Stimulated activated naive B cell treated with anti-CD40 and anti-IgM and Interleukin-4, amounts not matched to agents 10 μg/mL and 1 μg/mL and 100 μg/mL, for 72 hours (primary cell): ENCODE results near the gene VWF.

Experiments
- ATAC-seq, 2 donors: fragments of 150-1000 bp; cut with Tn5 transposase; replicated peaks; 2 replicates each; pipeline ENCODE4 v1.10.0; 2021; ENCODE audit warnings: moderate library complexity in 1 of 2
- DNase-seq: peaks from one replicate; pipeline ENCODE4 v3.0.0; 2021
- H3K27ac Mint-ChIP-seq: one replicate; pipeline ENCODE4 v1.8.0; 2022; ENCODE audit warnings: mild to moderate bottlenecking, mixed read lengths
- H3K27me3 Mint-ChIP-seq, 2 donors: one replicate each; pipeline ENCODE4 v1.8.0; 2022; ENCODE audit warnings: mixed read lengths in 2 of 2
- H3K36me3 Mint-ChIP-seq, 2 donors: one replicate each; pipeline ENCODE4 v1.8.0; 2022; ENCODE audit warnings: mixed read lengths in 2 of 2, mild to moderate bottlenecking in 1 of 2
- H3K4me1 Mint-ChIP-seq, 2 donors: one replicate each; pipeline ENCODE4 v1.8.0; 2022; ENCODE audit warnings: mixed read lengths in 2 of 2, mild to moderate bottlenecking in 1 of 2
- H3K4me3 Mint-ChIP-seq, 2 donors: one replicate each; pipeline ENCODE4 v1.8.0; 2022; ENCODE audit warnings: mild to moderate bottlenecking in 2 of 2, mixed read lengths in 2 of 2, moderate library complexity in 1 of 2
- H3K9me3 Mint-ChIP-seq, 2 donors: one replicate each; pipeline ENCODE4 v1.8.0; 2022; ENCODE audit warnings: mixed read lengths in 2 of 2, mild to moderate bottlenecking in 1 of 2

VWF gene

DNA sequence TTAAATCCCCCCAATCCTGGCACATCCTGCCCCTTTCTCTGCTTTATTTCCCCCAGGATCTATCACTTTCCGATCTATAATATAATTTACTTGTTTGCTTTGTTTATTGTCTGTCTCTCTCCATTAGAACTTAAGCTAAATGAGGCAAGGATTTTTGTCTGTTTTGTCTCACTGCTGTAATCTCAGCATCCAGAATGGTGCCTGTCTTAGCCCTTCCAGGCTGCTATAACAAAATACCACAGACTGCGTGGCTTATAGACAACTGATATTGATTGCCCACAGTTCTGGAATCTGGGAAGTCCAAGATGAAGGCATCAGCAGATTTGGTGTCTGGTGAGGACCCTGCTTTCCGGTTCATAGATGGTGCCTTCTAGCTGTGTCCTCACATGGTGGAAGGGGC is 65.2 kb downstream of the VWF start:
- Mint-ChIP-seq H3K9me3 (no peaks in the 10 kb centered on the region), H3K36me3 (no peaks in the 10 kb centered on the region), H3K4me1 (peaks cover 6 to 10% of the 10 kb centered on the region in 2 donors), H3K27ac (no peak overlapping the region), H3K27me3 (peaks cover 62 to 67% of the 10 kb centered on the region in 2 donors), H3K4me3 (no peak overlapping the region)
- ATAC-seq (no peak), DNase-seq (no peak)

DNA sequence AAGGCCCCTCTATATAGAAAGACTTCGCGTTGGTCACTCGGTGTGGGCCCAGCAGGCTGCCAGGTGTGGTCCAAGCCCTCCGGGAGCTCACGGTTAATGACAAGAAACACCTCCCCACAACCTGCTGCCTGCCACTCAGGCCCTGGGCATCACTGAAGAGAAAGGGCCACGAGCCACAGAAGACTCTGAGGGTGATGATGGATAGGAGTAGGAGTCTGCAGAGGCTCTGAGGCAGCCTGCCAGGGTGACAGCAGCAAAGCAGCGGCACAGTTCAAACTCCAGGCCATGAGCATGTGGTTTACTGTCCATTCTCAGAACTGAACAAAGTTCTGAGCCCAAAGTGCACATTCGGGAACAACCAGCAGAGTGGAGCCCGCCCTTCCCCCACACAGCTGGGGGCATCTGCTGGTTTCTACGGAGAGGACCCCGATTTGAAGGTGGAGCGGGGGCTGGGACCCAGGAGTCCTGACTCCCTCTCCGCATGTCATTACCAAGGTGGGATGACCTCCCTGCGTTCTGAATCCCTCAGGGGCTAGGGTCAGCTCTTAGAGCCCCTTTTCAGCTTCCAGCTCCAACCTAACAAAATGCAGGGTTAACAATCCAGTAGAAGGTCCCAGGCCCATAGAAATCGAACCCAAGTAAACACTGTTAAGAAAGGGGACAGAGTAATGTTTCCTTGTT is 65.8 kb downstream of the VWF start:
- Mint-ChIP-seq H3K36me3 (no peaks in the 10 kb centered on the region), H3K9me3 (no peaks in the 10 kb centered on the region), H3K4me1 (peaks cover 6 to 10% of the 10 kb centered on the region in 2 donors), H3K27ac (no peak overlapping the region), H3K27me3 (peaks cover 56 to 61% of the 10 kb centered on the region in 2 donors), H3K4me3 (no peak overlapping the region)
- no peak for ATAC-seq
- no peak for DNase-seq

DNA sequence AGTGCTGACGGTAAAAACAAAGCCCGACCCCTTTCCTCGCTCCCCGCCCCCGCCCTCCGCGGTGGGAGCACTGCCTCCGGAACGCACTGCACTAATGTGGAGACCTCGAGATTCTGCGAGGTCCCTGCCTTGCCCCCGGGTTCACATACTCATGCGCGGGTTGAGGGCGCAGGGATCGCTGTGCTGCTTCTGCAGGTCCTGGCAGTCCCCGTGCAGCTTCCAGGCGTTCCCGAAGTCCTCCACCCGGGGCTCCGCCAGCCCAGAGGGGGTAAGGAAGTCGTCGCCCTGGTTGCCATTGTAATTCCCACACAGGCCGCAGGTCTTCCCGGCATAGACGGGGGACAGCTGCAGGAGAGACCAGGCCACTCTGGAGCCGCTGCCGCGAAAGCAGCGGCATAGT is 66.8 kb downstream of the VWF start:
- no peak for ATAC-seq
- no peaks in the 10 kb centered on the region for H3K36me3 Mint-ChIP-seq
- H3K4me1 Mint-ChIP-seq, result peaks cover 0 to 3% of the 10 kb centered on the region in 2 donors
- H3K9me3 Mint-ChIP-seq, result no peaks in the 10 kb centered on the region
- DNase-seq, result no peak
- peaks cover 48 to 52% of the 10 kb centered on the region in 2 donors for H3K27me3 Mint-ChIP-seq
- H3K27ac Mint-ChIP-seq, result no peak overlapping the region
- H3K4me3 Mint-ChIP-seq, result no peak overlapping the region

DNA sequence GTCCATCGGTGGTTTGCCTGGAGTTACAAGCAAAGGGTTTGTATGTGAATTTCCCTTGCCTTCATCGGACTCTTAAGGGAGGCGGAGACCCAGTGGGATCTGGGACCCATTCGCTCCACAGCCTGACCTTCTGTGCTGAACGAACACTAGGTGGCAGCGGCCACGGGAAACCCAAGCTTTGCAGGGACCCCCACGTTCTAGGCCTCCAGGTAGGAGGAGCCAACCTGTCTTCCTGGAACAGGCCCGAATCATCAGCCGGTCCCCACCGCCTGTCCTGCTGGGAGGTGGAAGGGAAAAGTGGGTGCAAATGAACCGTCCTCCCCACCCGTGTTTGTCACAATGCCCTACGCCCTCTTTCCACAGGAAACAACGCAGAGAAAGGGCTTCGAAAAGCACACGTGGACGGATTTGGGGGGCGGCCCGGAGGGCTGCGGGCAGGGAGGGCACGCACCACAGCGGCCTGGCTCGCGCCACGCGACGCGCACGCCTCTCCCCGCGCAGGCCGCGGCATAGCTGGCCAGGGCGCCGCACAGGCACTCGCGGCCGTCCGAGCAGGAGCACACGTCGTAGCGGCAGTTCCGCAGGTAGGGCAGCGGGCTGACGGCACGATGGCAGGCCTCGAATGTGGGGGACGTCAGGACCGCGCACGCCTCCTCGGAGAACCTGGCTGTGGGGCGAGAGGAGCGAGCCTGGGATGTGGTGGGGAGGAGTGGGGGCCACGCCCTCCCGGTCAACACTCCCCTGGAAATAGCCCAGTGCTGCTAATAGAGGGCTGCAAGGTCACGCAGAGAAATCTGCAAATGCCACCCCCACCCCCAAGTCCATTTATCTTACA is 67.8 kb downstream of the VWF start:
- Mint-ChIP-seq H3K4me1 (peaks cover 0 to 3% of the 10 kb centered on the region in 2 donors), H3K36me3 (no peaks in the 10 kb centered on the region), H3K4me3 (peak overlapping the region; percentile 46 to 55), H3K27ac (no peak overlapping the region), H3K9me3 (no peaks in the 10 kb centered on the region), H3K27me3 (peaks cover 46 to 48% of the 10 kb centered on the region in 2 donors)
- ATAC-seq (peak; percentile 49 to 50), DNase-seq (peak; percentile 7)

DNA sequence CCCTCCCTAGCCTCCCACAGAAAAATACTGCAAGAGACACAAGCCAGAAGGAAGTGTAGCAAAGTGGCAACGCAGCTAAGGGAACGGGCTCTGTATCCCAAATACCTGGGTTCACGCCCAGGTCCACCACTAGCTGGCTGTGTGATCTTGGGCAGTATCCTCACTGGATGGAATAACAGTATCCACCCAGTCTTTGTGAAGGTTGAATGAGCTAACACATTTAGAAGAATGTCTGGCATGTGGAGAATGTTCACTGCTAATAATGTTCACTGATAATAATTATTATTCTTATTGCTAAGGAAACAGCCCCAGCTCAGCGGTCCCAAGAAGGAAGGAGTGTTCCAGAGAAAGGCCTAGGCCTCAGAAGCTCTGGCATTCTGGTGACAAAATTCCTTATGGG is 70.9 kb downstream of the VWF start:
- Mint-ChIP-seq H3K36me3 (no peaks in the 10 kb centered on the region), H3K27me3 (peaks cover 33 to 44% of the 10 kb centered on the region in 2 donors), H3K27ac (no peak overlapping the region), H3K9me3 (no peaks in the 10 kb centered on the region), H3K4me3 (no peak overlapping the region), H3K4me1 (peaks cover 0 to 3% of the 10 kb centered on the region in 2 donors)
- DNase-seq (no peak), ATAC-seq (no peak)

DNA sequence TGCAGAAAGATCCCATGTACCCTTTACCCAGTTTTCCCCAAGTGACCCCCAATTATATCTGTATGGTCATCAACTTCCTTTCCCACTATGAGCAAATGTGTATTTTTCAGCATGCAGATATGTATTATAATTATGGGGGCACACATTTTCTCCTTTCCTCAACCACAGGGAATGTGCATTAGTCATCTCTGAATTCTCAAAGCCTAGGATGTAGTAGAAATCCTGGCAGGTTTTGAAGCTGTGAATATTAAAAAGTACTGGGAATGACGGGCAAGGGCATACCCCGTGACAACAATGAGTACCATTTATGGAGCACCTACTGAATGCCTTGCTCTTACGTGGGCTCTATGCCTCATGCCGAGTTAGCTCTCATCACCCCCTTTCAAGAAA is 71.5 kb downstream of the VWF start:
- no peaks in the 10 kb centered on the region for H3K36me3 Mint-ChIP-seq
- no peaks in the 10 kb centered on the region for H3K9me3 Mint-ChIP-seq
- peaks cover 28 to 37% of the 10 kb centered on the region in 2 donors for H3K27me3 Mint-ChIP-seq
- no peak overlapping the region for H3K4me3 Mint-ChIP-seq
- ATAC-seq, result no peak
- peaks cover 0 to 3% of the 10 kb centered on the region in 2 donors for H3K4me1 Mint-ChIP-seq
- no peak for DNase-seq
- H3K27ac Mint-ChIP-seq, result no peak overlapping the region

DNA sequence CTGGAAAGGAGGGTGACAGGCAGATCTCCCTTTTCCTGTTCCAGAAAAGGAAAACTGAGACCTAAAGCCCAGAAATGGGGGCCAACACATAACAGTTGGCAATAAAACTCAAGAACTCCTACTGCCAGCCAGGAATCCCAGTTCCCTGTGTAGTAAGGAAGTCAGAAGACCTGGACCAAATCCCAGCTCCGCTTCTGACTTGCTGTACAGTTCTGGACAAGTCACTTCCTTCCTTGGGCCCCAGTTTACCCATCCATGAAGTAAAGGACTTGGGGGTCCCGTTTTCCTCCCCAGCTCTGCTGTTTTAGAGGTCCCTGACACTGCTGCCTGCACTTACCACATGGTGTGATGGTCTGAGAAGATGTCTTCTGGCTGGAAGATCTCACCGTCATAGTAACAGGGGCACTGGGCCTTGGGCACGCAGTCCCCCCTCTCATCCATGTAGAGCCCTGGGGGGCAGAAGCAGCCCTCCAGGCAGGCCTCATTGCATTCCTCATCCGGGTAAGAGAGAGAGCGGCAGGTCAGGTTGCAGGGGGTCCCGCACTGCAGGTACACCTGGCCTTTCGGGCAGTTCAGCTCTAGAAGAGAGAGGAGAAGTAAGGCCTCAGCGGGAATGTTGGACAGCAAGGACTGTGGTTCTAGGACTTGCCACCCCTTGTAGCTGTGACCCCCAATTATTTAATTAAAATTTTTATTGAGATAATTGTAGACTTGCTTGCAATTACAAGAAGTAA is 72.1 kb downstream of the VWF start:
- Mint-ChIP-seq H3K4me3 (no peak overlapping the region), H3K4me1 (peaks cover 0 to 3% of the 10 kb centered on the region in 2 donors), H3K27me3 (peaks cover 25 to 35% of the 10 kb centered on the region in 2 donors), H3K36me3 (no peaks in the 10 kb centered on the region), H3K9me3 (no peaks in the 10 kb centered on the region), H3K27ac (no peak overlapping the region)
- ATAC-seq (no peak), DNase-seq (no peak)

DNA sequence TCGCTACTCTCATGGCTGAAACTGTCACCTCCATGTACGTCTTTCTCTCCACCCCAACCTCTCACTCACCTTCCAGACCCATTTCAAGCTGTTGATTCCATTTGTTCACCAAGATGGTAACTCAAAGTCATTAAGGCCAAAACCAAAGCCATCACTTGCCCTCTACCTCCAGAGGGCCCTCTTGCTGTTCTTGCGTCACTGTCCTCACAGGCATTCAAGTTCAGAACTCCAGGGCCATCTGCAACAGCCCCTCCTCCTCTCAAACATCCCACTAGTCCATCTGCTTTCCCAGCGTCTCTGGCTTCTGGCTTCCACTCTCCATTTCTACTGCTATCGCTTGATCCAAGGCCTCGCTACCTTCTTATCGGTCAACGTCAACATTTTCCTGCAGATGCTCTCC is 74.5 kb downstream of the VWF start:
- ATAC-seq (no peak), DNase-seq (no peak)
- H3K9me3 Mint-ChIP-seq, result no peaks in the 10 kb centered on the region
- H3K27me3 Mint-ChIP-seq, result peaks cover 16 to 34% of the 10 kb centered on the region in 2 donors
- no peak overlapping the region for H3K27ac Mint-ChIP-seq
- H3K4me1 Mint-ChIP-seq, result no peaks in the 10 kb centered on the region
- H3K4me3 Mint-ChIP-seq, result no peak overlapping the region
- no peaks in the 10 kb centered on the region for H3K36me3 Mint-ChIP-seq

DNA sequence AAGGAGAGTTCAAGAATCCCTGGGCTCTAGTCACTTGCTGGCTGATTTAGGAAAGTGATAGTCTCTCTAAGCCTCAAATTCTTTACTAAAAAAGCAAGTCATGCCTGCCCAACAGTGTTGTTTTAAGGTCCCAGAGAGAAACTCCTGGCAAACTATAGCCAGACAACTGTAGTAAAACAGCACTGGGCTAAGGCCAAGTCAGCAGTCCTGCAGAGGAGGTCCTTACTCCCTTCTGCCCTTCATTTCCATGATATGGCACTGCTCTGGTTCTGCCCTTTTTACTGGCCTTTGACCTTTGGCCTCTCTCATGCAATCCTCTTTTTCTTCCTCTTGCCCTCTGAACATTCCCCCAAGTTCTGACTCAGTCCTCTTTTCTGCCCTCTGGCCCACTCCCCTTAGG is 74.9 kb downstream of the VWF start:
- Mint-ChIP-seq H3K27me3 (peaks cover 13 to 35% of the 10 kb centered on the region in 2 donors), H3K4me3 (no peak overlapping the region), H3K36me3 (no peaks in the 10 kb centered on the region), H3K4me1 (no peaks in the 10 kb centered on the region), H3K27ac (no peak overlapping the region), H3K9me3 (no peaks in the 10 kb centered on the region)
- DNase-seq (no peak), ATAC-seq (no peak)

DNA sequence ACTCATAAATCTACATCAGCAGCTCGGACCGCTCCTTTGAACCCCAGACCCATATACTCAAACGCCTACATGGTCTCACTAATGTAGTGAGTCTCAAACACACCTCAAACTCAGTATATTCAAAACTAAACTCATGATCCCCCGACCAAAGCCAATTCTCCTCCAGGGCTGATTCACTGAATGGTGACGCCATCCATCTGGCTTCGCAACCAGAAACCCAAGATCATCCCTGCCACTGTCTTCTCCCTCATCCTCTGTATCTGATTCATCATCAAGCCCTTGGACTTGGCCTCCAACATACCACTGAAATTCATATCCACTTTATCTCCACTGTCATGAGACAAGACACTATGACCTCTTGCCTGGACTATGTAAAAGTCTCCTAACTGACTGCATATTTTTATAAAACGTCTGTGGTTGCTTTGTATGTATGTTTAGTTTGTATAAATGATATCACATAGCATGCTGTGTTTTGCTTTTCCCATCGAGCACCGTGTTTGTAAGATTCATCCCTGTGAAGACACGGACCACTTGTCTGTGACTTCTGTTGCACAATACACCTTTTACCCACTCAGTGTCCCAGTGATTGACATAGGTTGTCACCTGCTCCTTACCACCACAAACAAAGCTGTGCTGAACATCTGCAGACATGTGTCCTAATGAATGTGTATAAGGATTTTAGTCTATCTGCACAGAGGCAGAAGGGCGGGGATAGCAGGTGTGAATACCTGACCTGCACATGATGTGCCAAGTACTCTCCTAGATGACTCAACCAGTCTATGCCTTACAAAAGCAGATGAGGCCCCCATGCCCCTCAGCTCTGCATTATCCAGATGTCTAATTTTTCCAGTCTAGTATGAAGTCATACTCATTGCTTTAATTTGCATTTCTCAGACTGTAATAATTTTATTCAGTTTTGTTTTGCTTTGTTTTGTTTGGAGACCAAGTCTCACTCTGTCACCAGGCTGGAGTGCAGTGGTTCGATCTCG is 76.9 kb downstream of the VWF start:
- Mint-ChIP-seq H3K9me3 (no peaks in the 10 kb centered on the region), H3K4me3 (no peak overlapping the region), H3K27me3 (peaks cover 24 to 42% of the 10 kb centered on the region in 2 donors), H3K36me3 (no peaks in the 10 kb centered on the region), H3K4me1 (no peaks in the 10 kb centered on the region), H3K27ac (no peak overlapping the region)
- DNase-seq (no peak), ATAC-seq (no peak)

DNA sequence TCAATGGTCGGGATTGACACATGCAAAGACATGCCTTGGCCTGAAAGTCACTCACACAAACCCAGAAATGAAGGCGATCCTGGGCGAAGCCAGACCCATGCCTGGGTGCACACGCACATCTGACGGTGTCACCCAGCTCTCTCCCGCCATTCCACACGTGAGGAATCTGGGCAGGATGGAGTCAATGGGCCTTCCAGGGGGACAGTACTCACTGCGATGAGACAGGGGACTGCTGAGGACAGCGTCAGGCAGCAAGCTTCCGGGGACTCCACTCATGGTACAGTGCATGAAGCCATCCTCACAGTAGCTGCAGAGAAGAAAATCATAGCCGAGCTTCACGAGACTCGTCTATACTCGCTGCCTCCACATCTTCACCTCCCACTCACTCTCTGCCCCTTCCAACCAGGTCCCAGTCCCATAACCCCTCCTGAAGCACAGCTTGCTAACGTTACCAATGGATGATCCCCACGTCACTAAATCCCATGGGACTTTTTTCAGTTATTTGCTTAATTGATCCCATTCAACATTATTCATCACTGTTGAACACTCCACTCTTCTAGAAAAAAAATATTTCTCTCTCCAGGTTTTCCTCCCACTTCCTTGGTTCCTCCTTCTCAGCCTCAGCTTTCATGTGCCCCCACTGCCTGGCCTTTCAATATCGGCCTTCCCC is 77.8 kb downstream of the VWF start:
- Mint-ChIP-seq H3K9me3 (no peaks in the 10 kb centered on the region), H3K27me3 (peaks cover 24 to 42% of the 10 kb centered on the region in 2 donors), H3K36me3 (no peaks in the 10 kb centered on the region), H3K4me3 (no peak overlapping the region), H3K27ac (no peak overlapping the region), H3K4me1 (no peaks in the 10 kb centered on the region)
- DNase-seq (no peak), ATAC-seq (no peak)

DNA sequence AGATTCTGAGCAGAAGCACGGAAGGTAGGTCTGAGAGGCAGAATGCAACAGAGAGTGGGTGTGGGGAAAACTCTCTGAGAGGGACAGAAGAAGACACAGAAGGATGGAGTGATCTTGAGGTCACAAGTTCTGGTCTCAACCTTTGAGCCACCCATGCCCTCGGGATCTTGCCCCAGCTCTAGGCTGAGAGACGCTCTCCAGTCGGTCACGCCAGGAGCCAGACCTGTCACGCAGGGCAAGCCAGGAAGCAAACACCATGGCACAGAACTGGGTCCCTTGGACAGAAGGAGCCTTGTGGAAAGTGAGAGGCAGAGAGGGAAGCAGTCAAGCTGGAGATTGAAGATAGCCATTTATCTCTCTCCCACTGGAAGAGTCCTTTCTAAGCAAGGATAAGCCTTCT is 79.0 kb downstream of the VWF start:
- ATAC-seq, result no peak
- Mint-ChIP-seq H3K36me3 (no peaks in the 10 kb centered on the region), H3K27ac (no peak overlapping the region), H3K4me1 (no peaks in the 10 kb centered on the region), H3K9me3 (no peaks in the 10 kb centered on the region), H3K4me3 (no peak overlapping the region), H3K27me3 (peaks cover 29 to 46% of the 10 kb centered on the region in 2 donors)
- no peak for DNase-seq

DNA sequence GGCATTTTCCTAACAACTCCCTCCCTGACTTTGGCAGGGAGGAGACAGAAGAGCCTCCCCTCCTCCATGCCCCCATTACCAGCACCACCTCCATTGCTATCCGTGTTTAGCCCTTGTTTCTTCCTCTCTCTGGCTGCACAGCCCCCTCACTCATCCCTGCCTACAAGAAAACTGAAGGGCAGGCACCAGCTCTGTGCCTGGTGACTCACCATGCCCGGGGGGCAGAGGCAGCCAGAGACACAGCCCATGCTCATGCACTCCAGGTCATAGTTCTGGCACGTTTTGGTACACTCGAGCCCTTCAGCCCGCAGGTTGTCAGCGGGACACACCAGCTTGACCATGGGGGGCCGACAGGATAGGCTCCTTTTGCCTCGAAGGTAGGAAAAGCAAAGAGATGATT is 80.4 kb downstream of the VWF start:
- Mint-ChIP-seq H3K9me3 (no peaks in the 10 kb centered on the region), H3K36me3 (no peaks in the 10 kb centered on the region), H3K4me1 (peaks cover 2 to 8% of the 10 kb centered on the region in 2 donors), H3K27ac (no peak overlapping the region), H3K4me3 (no peak overlapping the region), H3K27me3 (peaks cover 25 to 34% of the 10 kb centered on the region in 2 donors)
- ATAC-seq (no peak), DNase-seq (no peak)
